ENCODE data around the gene DNAJC6.
"Not testable (repeated sequence)": the region's sequence is repeated elsewhere in the genome, so short reads cannot be mapped to it uniquely, and the experiment has no call there.

Gene DNAJC6

GRCh38 chr1:65360648-65361047 is 51.3 kb downstream of the DNAJC6 start:
- DNase-seq: no peak

- no peak for DNase-seq
These were observed 53.2 kb downstream of the DNAJC6 start for GRCh38 chr1:65362545-65362944.

DNA sequence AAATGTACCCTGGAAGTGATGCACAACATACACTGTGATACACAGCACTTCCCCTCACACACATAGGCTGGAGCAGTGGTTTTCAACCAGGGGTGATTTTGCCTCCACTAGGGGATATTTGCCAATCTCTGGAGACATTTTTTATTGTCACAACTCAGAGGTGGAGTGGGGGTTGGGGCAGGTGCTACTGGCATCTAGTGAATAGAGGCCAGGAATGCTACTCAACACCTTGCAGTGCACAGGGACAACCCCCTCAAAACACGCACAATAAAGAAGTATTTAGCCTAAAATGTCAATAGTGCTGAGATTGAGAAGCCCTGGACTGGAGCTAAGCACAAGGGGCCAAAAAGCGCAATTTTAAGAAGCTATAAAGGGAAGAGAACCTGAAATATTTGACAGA is 54.1 kb downstream of the DNAJC6 start:
- no peak for DNase-seq

DNA sequence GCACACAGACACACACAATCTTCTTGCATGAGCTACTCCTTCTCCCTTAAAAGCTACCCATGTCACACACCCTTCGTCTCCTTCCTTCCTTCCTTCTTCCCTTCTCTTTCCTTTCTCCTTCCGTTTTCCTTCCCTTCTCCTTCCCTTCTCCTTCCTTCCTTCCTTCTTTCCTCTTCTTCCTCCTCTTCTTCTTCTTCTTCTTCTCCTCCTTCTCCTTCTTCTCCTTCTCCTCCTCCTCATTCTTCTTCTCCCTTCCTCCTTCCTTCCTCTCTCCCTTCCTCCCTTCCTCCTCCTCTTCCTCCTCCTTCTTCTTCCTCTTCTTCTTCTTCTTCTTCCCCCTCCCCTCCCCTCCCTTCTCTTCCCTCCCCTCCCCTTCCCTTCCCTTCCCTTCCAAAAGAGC is 59.1 kb downstream of the DNAJC6 start:
- no peak for DNase-seq

GRCh38 chr1:65371544-65371943 is 62.2 kb downstream of the DNAJC6 start:
- no peak for DNase-seq

GRCh38 chr1:65372557-65372956 is 63.2 kb downstream of the DNAJC6 start:
- no peak for DNase-seq

- no peak for DNase-seq
These were observed 68.3 kb downstream of the DNAJC6 start for GRCh38 chr1:65377496-65378246.

GRCh38 chr1:65378247-65378946 is 69.1 kb downstream of the DNAJC6 start:
- no peak for DNase-seq

GRCh38 chr1:65384426-65384825 is 75.1 kb downstream of the DNAJC6 start:
- not testable (repeated sequence) for DNase-seq

DNA sequence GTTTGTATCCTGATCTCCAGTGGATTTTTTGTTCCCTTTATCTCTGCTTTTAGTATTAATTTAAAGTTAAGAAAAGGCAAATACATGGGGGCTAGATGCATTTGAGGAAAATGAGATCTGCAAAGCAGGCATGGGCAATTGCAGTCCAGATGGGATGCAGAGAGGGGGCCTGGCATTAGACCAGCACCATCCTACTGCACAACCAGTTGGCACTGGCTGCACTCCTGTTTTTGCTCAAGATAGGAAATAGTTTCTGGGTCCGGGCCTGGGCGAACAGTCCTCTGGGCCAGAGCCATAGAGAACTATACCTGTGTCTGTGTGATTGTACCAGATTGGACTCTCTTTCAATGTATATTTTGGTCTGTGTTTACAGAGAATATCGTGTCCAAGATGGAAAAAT is 77.1 kb downstream of the DNAJC6 start:
- no peak for DNase-seq

- no peak for DNase-seq
These were observed 78.5 kb downstream of the DNAJC6 start for GRCh38 chr1:65387821-65388220.

- no peak for DNase-seq
These were observed 79.8 kb downstream of the DNAJC6 start for GRCh38 chr1:65388908-65389695.

DNA sequence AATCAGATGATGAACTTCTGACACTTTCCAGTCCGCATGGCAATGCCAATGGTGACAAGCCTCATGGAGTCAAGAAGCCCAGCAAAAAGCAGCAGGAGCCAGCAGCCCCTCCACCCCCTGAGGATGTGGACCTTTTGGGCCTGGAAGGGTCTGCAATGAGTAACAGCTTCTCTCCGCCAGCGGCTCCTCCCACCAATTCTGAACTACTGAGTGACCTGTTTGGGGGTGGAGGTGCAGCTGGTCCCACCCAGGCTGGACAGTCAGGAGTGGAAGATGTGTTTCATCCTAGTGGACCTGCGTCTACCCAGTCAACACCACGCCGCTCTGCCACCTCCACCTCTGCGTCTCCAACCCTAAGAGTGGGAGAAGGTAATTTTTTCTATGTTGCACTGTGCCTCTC is 83.2 kb downstream of the DNAJC6 start:
- DNase-seq: no peak

DNA sequence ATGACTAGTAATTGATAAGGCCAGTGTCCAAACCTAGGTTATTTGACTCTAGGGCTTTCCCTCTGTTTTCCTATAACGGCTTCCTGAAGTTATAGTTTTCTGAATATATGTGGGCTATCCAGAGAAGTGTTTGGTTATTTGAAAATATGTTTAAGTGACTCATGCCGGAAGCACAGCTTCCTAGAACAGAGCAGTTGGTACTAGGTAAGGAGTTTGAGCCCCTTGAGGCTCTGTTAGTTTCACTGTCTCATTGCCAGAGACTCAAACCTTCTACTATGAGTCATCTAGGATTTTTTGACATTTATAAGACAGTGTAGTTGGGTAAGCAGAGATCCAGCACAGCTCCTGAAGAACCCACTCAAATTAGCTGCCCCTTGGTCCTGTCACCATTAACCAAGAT is 84.0 kb downstream of the DNAJC6 start:
- DNase-seq: no peak

- no peak for DNase-seq
These were observed 84.6 kb downstream of the DNAJC6 start for GRCh38 chr1:65393928-65394327.

DNA sequence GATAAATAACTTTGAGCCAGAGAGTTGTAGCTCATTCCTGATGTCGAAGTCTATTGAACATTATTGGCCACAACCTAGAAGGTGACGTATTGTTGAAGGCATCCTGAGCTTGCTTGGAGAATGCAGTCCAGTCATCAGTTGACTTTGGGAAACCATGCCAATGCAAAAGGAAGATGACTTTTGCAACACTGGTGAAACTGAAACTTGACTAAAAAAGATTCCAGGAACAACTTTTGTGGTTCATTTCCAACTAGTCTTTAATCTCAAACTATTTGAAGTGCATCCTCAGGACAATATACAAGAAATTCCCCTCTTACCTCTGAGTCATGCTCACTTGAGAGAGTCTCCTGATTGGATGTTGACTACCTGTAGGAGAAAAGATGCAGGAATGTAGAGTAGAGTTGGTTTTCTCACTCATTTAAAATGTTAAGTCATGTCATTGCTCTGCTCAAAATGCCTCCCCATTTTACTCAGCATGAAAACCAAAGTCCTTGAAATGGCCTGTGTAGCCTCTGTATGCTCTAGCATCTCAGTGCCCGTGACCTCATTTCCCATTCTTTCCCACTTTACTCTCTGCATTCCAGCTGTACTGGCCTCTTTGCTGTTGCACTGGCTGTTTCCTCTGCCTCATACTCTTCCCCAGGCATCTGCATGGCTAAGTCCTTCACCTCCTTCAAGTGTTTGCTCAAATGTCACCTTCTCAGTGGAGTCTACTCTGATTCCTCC is 86.7 kb downstream of the DNAJC6 start:
- DNase-seq: no peak

- DNase-seq: no peak
These were observed 88.7 kb downstream of the DNAJC6 start for GRCh38 chr1:65398083-65398482.

DNA sequence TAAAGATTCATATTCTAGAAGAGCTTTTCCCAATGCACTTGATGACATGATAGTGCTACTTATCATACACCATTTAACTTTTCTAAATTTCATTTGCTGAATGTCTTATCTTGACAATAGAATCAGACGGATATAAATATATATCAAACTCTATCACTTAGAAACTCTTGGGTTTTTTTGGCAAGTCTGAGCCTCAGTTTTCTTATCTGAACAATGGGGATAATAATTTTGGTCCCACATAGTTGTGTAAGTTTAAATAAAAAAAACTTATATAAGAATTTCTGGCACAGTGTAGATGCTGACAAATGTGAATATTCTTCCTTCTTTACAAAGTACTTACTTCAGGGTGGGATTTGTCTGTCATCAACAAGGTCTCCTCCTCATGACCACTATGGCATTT is 89.7 kb downstream of the DNAJC6 start:
- DNase-seq: no peak

DNA sequence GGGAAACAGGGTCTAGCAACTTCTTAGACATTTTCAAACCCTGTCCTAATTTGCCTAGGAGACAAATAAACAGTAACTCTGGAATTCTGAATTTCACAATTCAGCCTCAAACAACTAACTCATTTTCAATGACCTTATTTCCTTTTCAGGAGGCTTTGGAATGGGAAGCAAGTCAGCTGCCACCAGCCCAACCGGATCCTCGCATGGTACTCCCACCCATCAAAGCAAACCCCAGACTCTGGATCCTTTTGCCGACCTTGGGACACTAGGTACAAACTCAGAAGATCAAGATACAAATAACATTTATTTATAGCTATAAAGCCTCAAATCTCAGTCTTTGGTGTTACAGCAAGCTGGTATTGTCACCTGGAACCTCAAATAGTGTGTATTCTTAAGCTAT is 92.3 kb downstream of the DNAJC6 start:
- DNase-seq: no peak

DNA sequence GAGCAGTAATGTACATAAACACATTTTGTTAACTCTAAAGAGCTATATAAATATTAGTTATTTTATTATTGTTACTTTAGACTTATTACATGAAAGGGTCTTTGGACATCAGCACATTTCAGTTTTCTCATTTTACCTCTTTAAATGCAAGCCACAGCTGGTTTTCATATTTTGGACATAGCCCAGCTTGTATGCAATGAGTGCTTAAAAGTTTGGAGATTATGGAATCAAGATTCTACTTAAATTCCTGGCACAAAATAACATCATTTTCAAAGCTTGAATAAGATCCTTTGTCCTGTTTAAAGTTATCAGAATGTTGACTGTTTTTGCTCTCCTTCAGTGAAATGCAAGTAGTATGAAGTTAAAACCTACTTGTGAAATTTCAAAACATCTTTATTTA is 95.6 kb downstream of the DNAJC6 start:
- no peak for DNase-seq

GRCh38 chr1:65407877-65408276 is 98.5 kb downstream of the DNAJC6 start:
- no peak for DNase-seq

GRCh38 chr1:65409314-65409713 is 100.0 kb downstream of the DNAJC6 start:
- DNase-seq: no peak

DNA sequence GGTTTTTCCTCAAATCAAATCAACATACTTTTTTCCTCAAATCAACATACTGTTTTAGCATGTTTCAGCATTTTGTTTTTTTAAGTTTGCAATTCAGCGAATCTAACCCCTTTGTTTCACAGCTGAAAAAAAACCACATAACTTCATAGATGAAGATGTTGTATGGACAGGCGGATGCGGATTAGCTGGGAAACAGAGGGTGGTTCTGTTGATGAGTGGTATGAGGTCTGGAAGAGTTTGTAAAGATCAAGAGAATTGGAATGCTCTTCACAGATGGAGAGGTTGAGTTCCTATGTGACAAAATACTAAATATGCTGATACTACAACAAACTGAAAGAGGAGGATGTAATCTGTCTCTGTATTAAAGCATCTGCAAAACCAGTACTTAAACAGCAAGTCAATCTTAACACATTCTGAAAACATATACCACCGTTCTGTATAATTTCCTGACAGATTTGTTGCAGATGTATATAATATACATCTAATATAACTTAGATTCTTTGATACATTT is 100.5 kb downstream of the DNAJC6 start:
- DNase-seq: no peak
